ENCODE data around the gene PMPCA. TPM values are rescaled to one million over a fixed set of nuclear protein-coding genes. Genes with fewer than 3 reads are reported as not detected.
A peak's percentile ranks its signal among the peaks of the same experiment; 100 is the strongest.

PMPCA gene
- total and polyA plus RNA-seq, 2 of the 13 experiments (the other 11 are each of a cell fraction or from before 2014, with no cell fraction given): 70.2 to 88.4 TPM

DNA sequence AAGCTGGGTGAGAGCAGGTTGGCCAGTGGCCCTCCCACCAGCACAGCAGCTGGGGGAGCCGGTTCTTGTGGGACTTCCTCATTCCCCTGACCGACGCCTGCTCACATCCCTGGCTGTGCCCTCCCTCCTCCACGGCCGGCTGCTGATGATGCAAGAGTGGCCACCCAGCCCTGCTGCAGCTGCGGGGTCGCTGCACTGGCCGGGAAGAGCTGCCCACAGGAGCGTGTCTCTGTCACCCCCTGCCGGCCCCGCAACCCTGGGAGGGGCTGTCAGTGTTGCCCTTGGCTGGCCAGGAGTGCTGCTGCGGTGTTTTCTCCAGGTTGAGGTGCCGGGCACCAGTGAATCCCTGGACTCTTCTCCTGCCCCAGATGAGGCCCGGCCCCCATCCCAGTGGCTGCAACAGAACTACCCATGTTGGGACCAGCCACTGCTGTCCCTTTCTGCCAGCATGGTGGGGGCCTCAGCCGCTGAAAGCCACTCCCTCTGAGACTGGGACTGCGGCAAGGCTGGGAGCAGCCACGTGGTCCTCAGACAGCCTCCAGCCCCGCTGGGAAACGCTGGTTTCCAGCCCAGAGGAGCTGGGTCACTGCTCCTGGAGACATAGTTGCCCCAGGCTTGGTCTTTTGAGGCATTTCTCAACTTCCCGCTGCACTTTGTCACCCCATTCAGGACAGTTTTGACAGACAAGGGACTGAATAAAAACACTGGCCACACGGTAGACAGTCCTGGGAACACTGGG lies 37.7 kb upstream of the PMPCA start (continued):
- 0 out of 2 replicates have a peak, but pooled peaks have one; percentile 46 for TF ChIP-seq TOE1 (CRISPR knock-in tag; IDR thresholded peaks at IDR 0.05)
- TF ChIP-seq, protein P1, sequence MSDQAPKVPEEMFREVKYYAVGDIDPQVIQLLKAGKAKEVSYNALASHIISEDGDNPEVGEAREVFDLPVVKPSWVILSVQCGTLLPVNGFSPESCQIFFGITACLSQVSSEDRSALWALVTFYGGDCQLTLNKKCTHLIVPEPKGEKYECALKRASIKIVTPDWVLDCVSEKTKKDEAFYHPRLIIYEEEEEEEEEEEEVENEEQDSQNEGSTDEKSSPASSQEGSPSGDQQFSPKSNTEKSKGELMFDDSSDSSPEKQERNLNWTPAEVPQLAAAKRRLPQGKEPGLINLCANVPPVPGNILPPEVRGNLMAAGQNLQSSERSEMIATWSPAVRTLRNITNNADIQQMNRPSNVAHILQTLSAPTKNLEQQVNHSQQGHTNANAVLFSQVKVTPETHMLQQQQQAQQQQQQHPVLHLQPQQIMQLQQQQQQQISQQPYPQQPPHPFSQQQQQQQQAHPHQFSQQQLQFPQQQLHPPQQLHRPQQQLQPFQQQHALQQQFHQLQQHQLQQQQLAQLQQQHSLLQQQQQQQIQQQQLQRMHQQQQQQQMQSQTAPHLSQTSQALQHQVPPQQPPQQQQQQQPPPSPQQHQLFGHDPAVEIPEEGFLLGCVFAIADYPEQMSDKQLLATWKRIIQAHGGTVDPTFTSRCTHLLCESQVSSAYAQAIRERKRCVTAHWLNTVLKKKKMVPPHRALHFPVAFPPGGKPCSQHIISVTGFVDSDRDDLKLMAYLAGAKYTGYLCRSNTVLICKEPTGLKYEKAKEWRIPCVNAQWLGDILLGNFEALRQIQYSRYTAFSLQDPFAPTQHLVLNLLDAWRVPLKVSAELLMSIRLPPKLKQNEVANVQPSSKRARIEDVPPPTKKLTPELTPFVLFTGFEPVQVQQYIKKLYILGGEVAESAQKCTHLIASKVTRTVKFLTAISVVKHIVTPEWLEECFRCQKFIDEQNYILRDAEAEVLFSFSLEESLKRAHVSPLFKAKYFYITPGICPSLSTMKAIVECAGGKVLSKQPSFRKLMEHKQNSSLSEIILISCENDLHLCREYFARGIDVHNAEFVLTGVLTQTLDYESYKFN (CRISPR knock-in tag; conservative IDR thresholded peaks at IDR 0.05): 0 out of 2 replicates have a peak, but pooled peaks have one; percentile 47
- 0 out of 2 replicates have a peak, but pooled peaks have one; percentile 36 for TF ChIP-seq ZNF367 (CRISPR knock-in tag; IDR thresholded peaks at IDR 0.05; ENCODE audit: borderline replicate concordance)
- TF ChIP-seq, protein P2, sequence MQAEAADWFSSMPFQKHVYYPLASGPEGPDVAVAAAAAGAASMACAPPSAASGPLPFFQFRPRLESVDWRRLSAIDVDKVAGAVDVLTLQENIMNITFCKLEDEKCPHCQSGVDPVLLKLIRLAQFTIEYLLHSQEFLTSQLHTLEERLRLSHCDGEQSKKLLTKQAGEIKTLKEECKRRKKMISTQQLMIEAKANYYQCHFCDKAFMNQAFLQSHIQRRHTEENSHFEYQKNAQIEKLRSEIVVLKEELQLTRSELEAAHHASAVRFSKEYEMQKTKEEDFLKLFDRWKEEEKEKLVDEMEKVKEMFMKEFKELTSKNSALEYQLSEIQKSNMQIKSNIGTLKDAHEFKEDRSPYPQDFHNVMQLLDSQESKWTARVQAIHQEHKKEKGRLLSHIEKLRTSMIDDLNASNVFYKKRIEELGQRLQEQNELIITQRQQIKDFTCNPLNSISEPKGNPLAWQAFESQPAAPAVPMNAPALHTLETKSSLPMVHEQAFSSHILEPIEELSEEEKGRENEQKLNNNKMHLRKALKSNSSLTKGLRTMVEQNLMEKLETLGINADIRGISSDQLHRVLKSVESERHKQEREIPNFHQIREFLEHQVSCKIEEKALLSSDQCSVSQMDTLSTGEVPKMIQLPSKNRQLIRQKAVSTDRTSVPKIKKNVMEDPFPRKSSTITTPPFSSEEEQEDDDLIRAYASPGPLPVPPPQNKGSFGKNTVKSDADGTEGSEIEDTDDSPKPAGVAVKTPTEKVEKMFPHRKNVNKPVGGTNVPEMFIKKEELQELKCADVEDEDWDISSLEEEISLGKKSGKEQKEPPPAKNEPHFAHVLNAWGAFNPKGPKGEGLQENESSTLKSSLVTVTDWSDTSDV (CRISPR knock-in tag; IDR thresholded peaks at IDR 0.05): 0 out of 2 replicates have a peak, but pooled peaks have one; percentile 70
- TF ChIP-seq CTCF (CRISPR knock-in tag; IDR thresholded peaks at IDR 0.05): peak; percentile 92
- 0 out of 2 replicates have a peak, but pooled peaks have one; percentile 35 for TF ChIP-seq ATF7-NPFF (CRISPR knock-in tag; IDR thresholded peaks at IDR 0.05; ENCODE audit: low read depth)
- TF ChIP-seq, protein P3, sequence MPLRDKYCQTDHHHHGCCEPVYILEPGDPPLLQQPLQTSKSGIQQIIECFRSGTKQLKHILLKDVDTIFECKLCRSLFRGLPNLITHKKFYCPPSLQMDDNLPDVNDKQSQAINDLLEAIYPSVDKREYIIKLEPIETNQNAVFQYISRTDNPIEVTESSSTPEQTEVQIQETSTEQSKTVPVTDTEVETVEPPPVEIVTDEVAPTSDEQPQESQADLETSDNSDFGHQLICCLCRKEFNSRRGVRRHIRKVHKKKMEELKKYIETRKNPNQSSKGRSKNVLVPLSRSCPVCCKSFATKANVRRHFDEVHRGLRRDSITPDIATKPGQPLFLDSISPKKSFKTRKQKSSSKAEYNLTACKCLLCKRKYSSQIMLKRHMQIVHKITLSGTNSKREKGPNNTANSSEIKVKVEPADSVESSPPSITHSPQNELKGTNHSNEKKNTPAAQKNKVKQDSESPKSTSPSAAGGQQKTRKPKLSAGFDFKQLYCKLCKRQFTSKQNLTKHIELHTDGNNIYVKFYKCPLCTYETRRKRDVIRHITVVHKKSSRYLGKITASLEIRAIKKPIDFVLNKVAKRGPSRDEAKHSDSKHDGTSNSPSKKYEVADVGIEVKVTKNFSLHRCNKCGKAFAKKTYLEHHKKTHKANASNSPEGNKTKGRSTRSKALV (CRISPR knock-in tag; IDR thresholded peaks at IDR 0.05): 0 out of 2 replicates have a peak, but pooled peaks have one; percentile 62
- TF ChIP-seq, protein P4, sequence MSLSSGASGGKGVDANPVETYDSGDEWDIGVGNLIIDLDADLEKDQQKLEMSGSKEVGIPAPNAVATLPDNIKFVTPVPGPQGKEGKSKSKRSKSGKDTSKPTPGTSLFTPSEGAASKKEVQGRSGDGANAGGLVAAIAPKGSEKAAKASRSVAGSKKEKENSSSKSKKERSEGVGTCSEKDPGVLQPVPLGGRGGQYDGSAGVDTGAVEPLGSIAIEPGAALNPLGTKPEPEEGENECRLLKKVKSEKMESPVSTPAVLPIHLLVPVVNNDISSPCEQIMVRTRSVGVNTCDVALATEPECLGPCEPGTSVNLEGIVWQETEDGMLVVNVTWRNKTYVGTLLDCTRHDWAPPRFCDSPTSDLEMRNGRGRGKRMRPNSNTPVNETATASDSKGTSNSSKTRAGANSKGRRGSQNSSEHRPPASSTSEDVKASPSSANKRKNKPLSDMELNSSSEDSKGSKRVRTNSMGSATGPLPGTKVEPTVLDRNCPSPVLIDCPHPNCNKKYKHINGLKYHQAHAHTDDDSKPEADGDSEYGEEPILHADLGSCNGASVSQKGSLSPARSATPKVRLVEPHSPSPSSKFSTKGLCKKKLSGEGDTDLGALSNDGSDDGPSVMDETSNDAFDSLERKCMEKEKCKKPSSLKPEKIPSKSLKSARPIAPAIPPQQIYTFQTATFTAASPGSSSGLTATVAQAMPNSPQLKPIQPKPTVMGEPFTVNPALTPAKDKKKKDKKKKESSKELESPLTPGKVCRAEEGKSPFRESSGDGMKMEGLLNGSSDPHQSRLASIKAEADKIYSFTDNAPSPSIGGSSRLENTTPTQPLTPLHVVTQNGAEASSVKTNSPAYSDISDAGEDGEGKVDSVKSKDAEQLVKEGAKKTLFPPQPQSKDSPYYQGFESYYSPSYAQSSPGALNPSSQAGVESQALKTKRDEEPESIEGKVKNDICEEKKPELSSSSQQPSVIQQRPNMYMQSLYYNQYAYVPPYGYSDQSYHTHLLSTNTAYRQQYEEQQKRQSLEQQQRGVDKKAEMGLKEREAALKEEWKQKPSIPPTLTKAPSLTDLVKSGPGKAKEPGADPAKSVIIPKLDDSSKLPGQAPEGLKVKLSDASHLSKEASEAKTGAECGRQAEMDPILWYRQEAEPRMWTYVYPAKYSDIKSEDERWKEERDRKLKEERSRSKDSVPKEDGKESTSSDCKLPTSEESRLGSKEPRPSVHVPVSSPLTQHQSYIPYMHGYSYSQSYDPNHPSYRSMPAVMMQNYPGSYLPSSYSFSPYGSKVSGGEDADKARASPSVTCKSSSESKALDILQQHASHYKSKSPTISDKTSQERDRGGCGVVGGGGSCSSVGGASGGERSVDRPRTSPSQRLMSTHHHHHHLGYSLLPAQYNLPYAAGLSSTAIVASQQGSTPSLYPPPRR (CRISPR knock-in tag; IDR thresholded peaks at IDR 0.05; ENCODE audit: borderline replicate concordance): 0 out of 2 replicates have a peak, but pooled peaks have one; percentile 53
- peak; percentile 70 for TF ChIP-seq THAP11 (CRISPR knock-in tag; IDR thresholded peaks at IDR 0.05)

Data from HepG2 (cell line).